Measurements from ENCODE around the gene BBS4. TPM values are rescaled to one million over a fixed set of nuclear protein-coding genes. Genes with fewer than 3 reads are reported as not detected.
A peak's percentile ranks its signal among the peaks of the same experiment; 100 is the strongest.

The BBS4 gene
- total RNA-seq, 1 donor from 2014 or later: 18.5 TPM

DNA sequence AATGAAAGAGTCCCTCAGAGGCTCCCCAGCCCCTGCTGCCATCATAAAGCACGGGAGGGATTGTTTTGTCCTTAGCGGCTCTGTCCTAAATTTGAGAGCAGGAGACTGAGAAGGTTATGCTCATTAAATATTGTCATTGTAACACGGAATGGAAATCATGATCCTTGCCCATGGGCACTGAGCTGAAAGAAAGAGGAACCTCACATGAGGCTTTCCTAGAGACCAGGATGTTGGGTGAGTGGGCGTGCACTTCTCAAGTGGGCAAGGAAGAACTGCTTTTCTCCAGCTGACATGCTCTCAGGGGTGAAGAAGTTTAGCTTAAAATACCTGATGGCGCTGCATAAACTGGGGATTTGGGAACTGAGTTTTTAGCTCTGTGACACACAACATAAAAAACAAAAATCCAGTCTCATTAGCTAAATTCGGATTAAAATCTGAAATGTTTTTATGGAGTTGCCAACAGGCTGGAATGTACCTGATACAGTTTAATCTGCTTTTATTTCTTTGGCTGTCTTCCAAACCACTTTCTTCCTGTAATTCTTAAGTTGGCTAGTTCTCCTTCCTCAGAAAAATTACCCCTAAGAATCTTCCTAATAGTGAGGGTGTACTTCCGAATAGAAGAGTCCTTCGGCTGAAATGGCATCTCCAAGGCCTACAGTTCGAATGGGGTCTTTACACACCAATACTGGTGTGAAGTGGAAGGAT is 65.9 kb downstream of the BBS4 start:
- H3K9me3 ChIP-seq: no peaks in the 10 kb centered on the region
- H3K27me3 ChIP-seq (ENCODE audit: low read depth): no peaks in the 10 kb centered on the region
- no peak overlapping the region for H3K4me3 ChIP-seq
- intact Hi-C loops (cut with DNase I): no loop called here
- peaks cover 66% of the 10 kb centered on the region for H3K36me3 ChIP-seq
- H3K27ac ChIP-seq: no peak overlapping the region
- peak; percentile 61 for ATAC-seq
- peaks cover 10% of the 10 kb centered on the region for H3K4me1 ChIP-seq
- DNase-seq: peak; percentile 66
- TF ChIP-seq, protein P1, sequence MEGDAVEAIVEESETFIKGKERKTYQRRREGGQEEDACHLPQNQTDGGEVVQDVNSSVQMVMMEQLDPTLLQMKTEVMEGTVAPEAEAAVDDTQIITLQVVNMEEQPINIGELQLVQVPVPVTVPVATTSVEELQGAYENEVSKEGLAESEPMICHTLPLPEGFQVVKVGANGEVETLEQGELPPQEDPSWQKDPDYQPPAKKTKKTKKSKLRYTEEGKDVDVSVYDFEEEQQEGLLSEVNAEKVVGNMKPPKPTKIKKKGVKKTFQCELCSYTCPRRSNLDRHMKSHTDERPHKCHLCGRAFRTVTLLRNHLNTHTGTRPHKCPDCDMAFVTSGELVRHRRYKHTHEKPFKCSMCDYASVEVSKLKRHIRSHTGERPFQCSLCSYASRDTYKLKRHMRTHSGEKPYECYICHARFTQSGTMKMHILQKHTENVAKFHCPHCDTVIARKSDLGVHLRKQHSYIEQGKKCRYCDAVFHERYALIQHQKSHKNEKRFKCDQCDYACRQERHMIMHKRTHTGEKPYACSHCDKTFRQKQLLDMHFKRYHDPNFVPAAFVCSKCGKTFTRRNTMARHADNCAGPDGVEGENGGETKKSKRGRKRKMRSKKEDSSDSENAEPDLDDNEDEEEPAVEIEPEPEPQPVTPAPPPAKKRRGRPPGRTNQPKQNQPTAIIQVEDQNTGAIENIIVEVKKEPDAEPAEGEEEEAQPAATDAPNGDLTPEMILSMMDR (IDR thresholded peaks at IDR 0.05): no peak

- H3K4me1 ChIP-seq: peaks cover 10% of the 10 kb centered on the region
- H3K9me3 ChIP-seq: no peaks in the 10 kb centered on the region
- DNase-seq: no peak
- peaks cover 88% of the 10 kb centered on the region for H3K36me3 ChIP-seq
- TF ChIP-seq, protein P1 (IDR thresholded peaks at IDR 0.05): no peak
- no peak overlapping the region for H3K4me3 ChIP-seq
- H3K27ac ChIP-seq: no peak overlapping the region
- ATAC-seq: no peak
- intact Hi-C loops (cut with DNase I): no loop called here
- no peaks in the 10 kb centered on the region for H3K27me3 ChIP-seq (ENCODE audit: low read depth)
These were observed 68.1 kb downstream of the BBS4 start for GRCh38 chr15:72754096-72754495.

DNA sequence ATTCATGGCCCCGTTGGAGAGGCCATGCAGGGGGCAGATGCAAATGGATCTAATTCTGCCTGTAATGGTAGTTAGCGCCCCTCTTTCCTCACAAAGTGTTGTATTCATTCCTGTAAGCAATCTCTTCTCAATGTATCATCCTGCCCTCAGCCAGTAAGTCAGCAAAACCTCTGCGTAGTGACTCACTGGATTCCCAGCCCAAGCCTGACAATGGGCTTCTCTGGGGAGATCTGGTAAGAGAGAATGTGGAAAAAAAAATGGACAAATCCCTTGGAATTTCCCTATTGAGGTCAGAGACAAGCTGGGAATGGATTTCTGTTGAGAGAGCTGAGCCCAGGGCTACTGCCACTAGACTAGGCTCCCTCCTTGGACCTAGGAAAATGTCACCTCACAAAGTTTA is 72.2 kb downstream of the BBS4 start:
- H3K4me3 ChIP-seq: no peak overlapping the region
- H3K27ac ChIP-seq: no peak overlapping the region
- DNase-seq (no peak), ATAC-seq (no peak)
- intact Hi-C loops (cut with DNase I): no loop called here
- TF ChIP-seq, protein P1 (IDR thresholded peaks at IDR 0.05): no peak
- no peaks in the 10 kb centered on the region for H3K9me3 ChIP-seq
- no peaks in the 10 kb centered on the region for H3K27me3 ChIP-seq (ENCODE audit: low read depth)
- H3K4me1 ChIP-seq: no peaks in the 10 kb centered on the region
- H3K36me3 ChIP-seq: peaks cover 100% of the 10 kb centered on the region

DNA sequence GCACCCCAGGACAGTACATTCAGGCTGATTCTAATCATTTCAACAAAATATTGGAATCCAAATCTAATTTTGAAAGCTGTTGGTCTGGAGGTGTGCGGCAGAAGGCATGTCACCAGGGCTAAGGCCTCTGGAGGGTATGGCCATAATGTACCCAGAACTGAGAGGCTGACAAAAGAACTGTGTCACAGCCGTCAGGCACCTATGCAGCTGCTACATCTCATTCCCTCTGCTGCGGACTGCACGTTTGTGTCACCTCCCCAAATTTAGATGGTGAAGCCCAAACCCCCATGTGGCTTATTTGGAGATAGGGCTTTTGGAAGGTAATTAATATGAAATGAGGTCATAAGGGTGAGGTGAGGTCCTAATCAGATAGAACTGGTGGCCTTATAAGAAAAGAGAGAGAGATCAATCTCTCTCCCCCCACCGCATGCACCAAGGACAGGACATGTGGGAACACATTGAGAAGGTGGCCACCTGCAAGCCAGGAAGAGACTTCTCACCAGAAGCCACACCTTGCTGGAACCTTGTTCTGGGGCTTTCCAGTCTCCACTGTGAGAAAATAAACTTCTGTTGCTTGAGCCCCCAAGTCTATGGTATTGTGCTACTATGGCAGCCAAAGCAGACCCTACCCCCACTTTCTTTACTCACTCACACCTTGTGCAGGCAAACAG is 74.7 kb downstream of the BBS4 start:
- TF ChIP-seq, protein P1 (IDR thresholded peaks at IDR 0.05): no peak
- no peak for ATAC-seq
- no peaks in the 10 kb centered on the region for H3K9me3 ChIP-seq
- H3K4me1 ChIP-seq: no peaks in the 10 kb centered on the region
- peaks cover 95% of the 10 kb centered on the region for H3K36me3 ChIP-seq
- no peak overlapping the region for H3K27ac ChIP-seq
- H3K27me3 ChIP-seq (ENCODE audit: low read depth): no peaks in the 10 kb centered on the region
- DNase-seq: no peak
- intact Hi-C loops (cut with DNase I): no loop called here
- H3K4me3 ChIP-seq: no peak overlapping the region

DNA sequence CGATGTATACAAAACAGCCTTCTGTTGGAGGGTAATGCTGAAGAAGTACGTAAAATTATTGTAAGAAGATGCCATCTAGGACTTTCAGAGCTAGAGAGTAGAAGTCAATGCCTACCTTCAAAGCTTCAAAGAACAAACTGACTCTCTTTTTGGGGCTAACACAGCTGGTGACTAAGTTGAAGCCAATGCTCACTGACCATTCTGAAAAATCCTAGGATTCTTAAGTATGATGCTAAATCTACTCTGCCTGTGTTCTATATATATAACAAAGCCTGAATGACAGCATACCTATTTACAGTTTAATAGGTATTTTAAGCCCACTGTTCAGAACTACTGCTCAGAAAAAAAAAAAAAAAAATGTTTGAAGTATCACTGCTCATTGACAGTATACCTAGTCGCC is 78.6 kb downstream of the BBS4 start:
- Histone ChIP-seq H3K4me3 (no peak overlapping the region), H3K9me3 (peaks cover 15% of the 10 kb centered on the region), H3K27me3 (ENCODE audit: low read depth) (no peaks in the 10 kb centered on the region), H3K27ac (no peak overlapping the region), H3K4me1 (no peaks in the 10 kb centered on the region), H3K36me3 (peaks cover 95% of the 10 kb centered on the region)
- ATAC-seq (no peak), DNase-seq (no peak)
- intact Hi-C loops (cut with DNase I): no loop called here
- TF ChIP-seq, protein P1 (IDR thresholded peaks at IDR 0.05): no peak
